GM18498 (cell line): ENCODE results near the gene SNX32.
A peak's percentile ranks its signal among the peaks of the same experiment; 100 is the strongest.

Experiments used
- ATAC-seq: cut with Tn5 transposase; IDR thresholded peaks from one replicate; pipeline ENCODE4 v1.9.1; 2021; ENCODE audit warnings: mild to moderate bottlenecking, moderate library complexity; ENCODE audit not compliant: unreplicated experiment

Gene SNX32

DNA sequence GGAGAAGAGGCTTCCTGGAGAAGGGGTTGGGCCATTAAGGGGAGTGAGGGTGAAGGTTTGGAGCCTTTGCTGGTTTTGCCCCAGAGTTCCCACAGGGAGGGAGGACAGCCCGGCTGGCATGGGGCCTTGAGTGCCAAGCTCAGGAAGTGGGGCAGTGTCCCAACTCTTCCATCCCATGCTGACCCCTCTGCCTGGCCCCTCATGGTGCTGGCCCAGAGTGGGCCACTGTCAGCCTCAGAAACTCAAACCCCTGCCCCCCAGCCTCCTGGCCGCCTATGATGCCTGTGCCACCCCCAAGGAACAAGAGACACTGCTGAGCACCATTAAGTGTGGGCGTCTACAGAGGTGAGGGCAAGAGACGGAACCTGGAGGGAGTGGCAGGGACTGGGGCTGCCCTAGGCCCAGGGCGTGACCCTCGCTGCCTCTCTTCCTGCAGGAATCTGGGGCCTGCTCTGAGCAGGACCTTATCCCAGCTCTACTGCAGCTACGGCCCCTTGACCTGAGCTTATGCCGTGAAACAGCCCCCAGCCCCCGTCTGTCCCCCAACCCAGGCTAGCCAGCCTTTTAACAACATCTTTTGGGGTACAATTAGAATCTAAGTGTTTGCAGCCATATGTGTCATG lies 31.9 kb downstream of the SNX32 start:
- no peak for ATAC-seq

GRCh38 chr11:65866509-65867283 lies 32.9 kb downstream of the SNX32 start:
- no peak for ATAC-seq

- no peak for ATAC-seq
Measured at GRCh38 chr11:65867284-65868071, 33.7 kb downstream of the SNX32 start.

GRCh38 chr11:65868076-65868667 lies 34.4 kb downstream of the SNX32 start:
- ATAC-seq = no peak

GRCh38 chr11:65868907-65869306 lies 35.1 kb downstream of the SNX32 start:
- ATAC-seq = no peak

DNA sequence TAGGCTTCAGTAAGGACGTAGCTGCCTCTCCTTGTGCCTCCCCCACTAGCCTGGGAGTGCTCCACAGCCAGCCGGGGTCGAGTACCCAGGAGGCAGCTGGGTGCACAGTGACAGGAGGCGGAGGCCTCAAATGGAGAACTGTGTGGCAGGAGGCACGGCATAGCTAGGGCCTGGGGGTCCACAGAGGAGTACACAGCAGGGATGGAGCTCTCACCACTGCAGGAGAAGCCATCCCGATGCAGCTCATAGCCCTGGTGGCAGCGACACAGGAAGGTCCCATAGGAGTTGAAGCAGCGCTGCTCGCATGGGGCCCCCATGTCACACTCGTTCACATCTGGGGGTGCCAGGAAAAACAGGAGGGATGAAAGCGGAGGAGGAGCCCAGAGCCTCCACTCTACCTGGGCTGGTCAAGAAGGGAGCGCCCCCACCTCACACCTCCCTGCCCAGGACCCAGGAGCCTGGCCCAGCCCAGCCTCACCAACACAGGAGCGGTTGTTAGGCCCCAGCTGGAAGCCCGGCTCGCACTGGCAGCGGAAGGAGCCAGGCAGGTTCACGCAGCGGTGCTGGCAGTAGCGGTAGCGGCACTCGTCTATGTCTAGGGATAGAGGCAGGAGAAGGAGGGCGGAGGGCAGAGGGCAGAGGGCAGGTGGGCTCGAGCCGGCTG lies 36.0 kb downstream of the SNX32 start:
- ATAC-seq = no peak

- no peak for ATAC-seq
Measured at GRCh38 chr11:65870307-65870658, 36.5 kb downstream of the SNX32 start.

DNA sequence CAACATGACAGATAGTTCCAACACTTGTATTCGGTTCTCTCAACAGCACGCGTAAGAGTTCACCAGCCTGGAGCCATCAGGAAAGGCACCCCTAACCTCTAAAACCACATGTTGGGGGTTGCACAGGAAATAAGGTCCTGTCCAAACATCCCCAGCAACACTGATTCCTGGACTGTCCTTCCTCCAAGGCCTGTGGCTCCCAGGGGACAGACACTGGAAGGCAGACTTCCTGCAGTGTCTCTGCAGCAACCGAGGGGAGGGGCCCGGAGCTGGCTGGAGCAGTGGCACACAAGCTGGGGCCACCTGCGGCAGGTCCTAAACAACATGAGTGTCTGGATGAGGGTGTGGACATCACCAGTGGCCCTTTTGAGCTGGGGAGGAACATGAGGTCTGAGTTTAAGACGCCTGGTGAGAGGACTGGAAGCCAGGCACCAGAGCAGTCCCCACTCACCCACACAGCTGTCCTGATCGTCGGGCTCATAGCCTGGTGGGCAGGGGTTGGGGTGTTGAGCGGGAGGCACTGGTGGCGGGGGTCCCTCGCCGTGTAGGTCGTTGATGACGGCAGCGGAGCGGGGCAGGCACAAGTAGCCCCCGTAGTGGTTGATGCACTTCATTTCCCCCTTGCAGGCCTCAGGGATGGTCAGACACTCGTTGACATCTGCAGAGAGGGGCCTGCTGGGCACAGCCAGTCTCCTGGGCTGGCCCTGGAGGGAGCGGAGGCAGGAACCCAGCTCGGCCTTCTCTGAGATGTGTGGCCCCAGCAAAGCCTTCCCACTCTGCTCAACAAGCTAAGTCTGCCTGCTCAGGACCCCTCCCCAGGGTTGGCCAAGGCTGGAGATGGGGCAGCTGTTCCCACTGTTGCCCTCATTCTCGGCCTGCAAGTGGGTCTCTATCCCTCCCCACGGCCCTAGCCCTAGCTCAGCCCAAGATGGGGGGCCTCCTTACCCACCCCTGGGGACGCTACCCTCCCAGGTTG lies 37.2 kb downstream of the SNX32 start:
- ATAC-seq = no peak

DNA sequence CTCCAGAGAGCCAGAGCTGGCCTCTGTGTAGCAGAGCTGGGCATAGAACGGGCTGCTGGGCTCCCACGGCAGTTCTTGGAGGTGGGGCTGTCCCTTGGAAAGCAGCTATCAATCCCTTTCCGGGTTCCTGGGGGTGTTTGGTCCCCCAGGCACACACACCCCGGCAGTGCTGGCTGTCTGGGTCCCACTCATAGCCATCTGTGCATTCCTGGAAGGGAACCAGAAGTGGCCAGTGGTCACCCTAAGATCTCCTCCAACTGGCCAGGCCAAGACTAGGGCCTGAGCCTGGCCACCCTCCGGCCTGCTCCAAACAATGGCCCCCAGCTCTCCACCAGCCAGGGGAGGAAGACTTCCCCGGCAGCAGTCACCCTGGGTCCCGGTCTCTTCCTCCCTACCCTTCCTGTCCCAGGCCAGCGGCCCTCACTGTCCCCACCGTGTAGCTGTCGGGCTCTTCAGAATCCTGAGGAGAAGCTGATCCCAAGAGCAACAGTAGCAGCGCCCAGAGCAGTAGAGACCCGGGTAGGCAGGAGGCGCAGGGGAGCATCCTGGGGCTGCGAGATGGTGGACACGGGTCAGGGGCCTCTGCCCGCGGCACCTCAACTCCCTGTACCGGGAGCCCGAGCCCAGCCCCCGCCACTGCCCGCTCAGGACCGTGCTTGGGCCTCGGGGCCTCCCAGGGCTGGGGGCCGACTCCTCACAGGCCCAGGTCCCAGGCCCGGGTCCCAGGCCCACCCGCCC lies 38.2 kb downstream of the SNX32 start:
- no peak for ATAC-seq

- ATAC-seq = no peak
Measured at GRCh38 chr11:65872586-65873317, 39.0 kb downstream of the SNX32 start, which contains the start of gene EFEMP2. Gene EFEMP2, minus strand, starts transcription at chr11:65872800. Its CDS starts 446 bp downstream, at chr11:65872354.

DNA sequence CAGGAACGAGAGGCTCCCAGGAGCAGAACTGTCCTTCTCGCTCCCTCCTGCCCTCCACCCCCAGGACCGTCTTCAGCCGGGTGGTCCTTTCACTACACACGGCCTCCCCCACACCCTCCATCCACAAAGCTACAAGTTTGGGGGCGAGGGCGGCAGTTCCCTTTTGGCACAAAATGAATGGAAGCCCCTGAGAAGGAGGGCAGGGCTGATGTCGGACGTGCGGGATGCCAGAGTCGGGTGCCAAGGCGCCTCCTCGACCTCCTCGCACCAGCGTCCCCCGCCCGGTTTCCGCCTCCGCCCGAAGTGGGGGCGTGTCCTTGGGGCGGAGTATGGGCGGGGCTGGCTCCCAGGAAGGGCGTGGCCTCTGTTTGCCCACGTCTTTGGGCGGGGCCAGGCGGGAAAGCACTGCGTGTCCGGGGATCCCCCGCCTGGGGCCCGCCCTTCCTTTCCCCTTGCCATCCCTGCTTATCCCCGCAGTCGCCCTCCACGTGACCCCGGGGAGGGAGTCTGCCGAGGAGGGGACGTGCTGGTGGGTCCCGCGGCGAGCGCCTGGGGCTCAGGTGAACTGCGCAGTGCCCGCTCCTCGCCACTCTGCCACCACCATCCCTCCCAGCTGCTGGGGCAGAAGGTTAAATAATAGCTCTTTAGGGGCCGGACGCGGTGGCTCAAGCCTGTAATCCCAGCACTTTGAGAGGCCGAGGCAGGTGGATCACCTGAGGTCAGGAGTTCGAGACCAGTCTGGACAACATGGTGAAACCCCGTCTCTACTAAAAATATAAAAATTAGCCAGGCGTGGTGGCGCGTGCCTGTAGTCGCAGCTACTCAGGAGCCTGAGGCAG lies 39.8 kb downstream of the SNX32 start:
- ATAC-seq = peak; percentile 86

DNA sequence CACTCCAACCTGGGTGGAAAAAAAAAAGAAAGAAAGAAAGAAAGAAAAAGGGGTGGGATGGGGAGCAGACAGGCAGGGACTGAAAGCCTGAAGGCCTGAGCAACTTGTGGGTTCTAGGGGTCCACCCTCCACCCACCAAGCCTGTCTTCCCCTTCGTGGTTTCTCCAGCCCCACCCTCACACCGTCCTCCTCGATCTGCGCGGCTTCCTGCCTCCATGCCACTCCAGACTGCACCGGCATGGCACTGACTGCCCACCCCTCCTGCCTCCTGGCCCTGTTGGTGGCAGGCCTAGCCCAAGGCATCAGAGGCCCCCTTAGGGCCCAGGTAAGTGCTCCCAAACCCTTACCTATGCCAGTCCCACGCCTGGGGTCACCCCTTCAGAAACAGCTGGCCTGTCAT lies 45.9 kb downstream of the SNX32 start, which contains the start of gene CTSW:
TSS of gene CTSW (plus strand) at position 221 of the 400 bp plus-strand sequence. CDS start at position 239, 18 bp downstream.
- ATAC-seq = no peak

- no peak for ATAC-seq
Measured at GRCh38 chr11:65880027-65880426, 46.3 kb downstream of the SNX32 start.

DNA sequence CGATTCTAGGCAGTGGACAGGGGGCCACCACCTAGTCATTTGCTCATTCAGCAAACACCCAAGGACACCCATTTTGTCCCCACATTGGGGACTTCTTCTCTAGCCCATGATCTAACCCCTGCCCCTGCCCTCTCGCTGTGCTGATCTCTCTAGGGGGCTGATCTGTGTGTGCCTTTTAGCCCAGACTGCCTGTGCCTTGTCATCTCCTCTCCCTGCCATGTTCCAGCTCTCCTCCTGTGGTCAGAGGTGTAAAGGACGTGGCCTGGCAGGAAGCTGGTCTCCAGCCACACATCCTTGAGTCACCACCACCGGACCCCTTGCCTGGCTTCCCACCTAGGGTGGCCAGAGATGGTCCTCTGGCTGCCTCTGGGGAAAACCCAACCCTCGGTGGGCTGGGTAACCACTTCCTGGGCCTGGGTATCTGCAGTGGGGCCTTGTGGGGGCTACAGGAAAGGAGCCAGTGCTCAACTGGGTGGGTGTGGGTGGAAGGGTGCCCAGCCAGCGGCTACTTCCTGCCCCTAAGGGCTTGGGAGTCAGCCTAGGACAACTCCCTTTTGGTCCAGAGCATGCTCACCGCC lies 47.2 kb downstream of the SNX32 start:
- ATAC-seq = no peak

- no peak for ATAC-seq
Measured at GRCh38 chr11:65882120-65883057, 48.6 kb downstream of the SNX32 start.
